ENCODE data around the gene C12orf75.

The C12orf75 gene

GRCh38 chr12:105330283-105330930 lies at the start of gene C12orf75:
TSS of gene C12orf75 (plus strand) at chr12:105330691. CDS start at chr12:105330892, 201 bp downstream.
- no peak for TF ChIP-seq CTCF (IDR thresholded peaks at IDR 0.05; ENCODE audit: low read depth, low read length)
- no peak for DNase-seq (ENCODE audit: extremely low read depth, low read depth)

- DNase-seq (ENCODE audit: extremely low read depth, low read depth): no peak
- TF ChIP-seq CTCF (IDR thresholded peaks at IDR 0.05; ENCODE audit: low read depth, low read length): no peak
Measured at GRCh38 chr12:105280966-105281693, 49.4 kb upstream of the C12orf75 start.

- DNase-seq (ENCODE audit: extremely low read depth, low read depth): no peak
- no peak for TF ChIP-seq CTCF (IDR thresholded peaks at IDR 0.05; ENCODE audit: low read depth, low read length)
Measured at GRCh38 chr12:105281694-105282049, 48.8 kb upstream of the C12orf75 start.

GRCh38 chr12:105285378-105285777 lies 45.1 kb upstream of the C12orf75 start:
- DNase-seq (ENCODE audit: extremely low read depth, low read depth): no peak
- TF ChIP-seq CTCF (IDR thresholded peaks at IDR 0.05; ENCODE audit: low read depth, low read length): no peak

GRCh38 chr12:105287408-105287807 lies 43.1 kb upstream of the C12orf75 start:
- no peak for TF ChIP-seq CTCF (IDR thresholded peaks at IDR 0.05; ENCODE audit: low read depth, low read length)

GRCh38 chr12:105288311-105288996 lies 42.0 kb upstream of the C12orf75 start:
- no peak for DNase-seq (ENCODE audit: extremely low read depth, low read depth)
- no peak for TF ChIP-seq CTCF (IDR thresholded peaks at IDR 0.05; ENCODE audit: low read depth, low read length)

More at GRCh38 chr12:105287408-105287807, 43.1 kb upstream of the C12orf75 start:
- no peak for DNase-seq (ENCODE audit: extremely low read depth, low read depth)
